Osteoblast (primary cell): ENCODE data around the gene TGFB1. TPM values are rescaled to one million over a fixed set of nuclear protein-coding genes. Genes with fewer than 3 reads are reported as not detected.

Source experiments
- DNase-seq: peaks from one replicate; pipeline ENCODE4 v3.0.0; 2011; ENCODE audit warnings: low spot score, mixed read lengths; ENCODE audit not compliant: insufficient read length; ENCODE audit errors: missing footprints
- H2AFZ ChIP-seq: 2 replicates; pipeline ENCODE4 v1.6.0; 2011; ENCODE audit warnings: mild to moderate bottlenecking, low read length
- H3K27ac ChIP-seq: 2 replicates; pipeline ENCODE4 v1.5.1; 2011; ENCODE audit warnings: mild to moderate bottlenecking, low read depth, low read length, moderate library complexity
- H3K27me3 ChIP-seq: 2 replicates; pipeline ENCODE4 v1.6.0; 2012; ENCODE audit warnings: mild to moderate bottlenecking, control low read depth, inconsistent platforms, low read length, moderate library complexity; ENCODE audit not compliant: insufficient read depth
- H3K36me3 ChIP-seq: 2 replicates; pipeline ENCODE4 v1.5.1; 2011; ENCODE audit warnings: mild to moderate bottlenecking, low read length, control low read depth, moderate library complexity; ENCODE audit not compliant: insufficient read depth
- H3K4me1 ChIP-seq: 2 replicates; pipeline ENCODE4 v1.5.1; 2011; ENCODE audit warnings: mild to moderate bottlenecking, low read length, control low read depth, moderate library complexity; ENCODE audit not compliant: insufficient read depth
- H3K4me2 ChIP-seq: 2 replicates; pipeline ENCODE4 v1.6.0; 2011; ENCODE audit warnings: mild to moderate bottlenecking, low read length; ENCODE audit not compliant: insufficient read depth
- H3K4me3 ChIP-seq: fragments of 200-600 bp; sonication (generic); 3 replicates; pipeline ENCODE4 v1.5.1; 2012; ENCODE audit warnings: mild to moderate bottlenecking, low read length, inconsistent platforms; ENCODE audit not compliant: insufficient read depth
- H3K79me2 ChIP-seq: 2 replicates; pipeline ENCODE4 v1.6.0; 2012; ENCODE audit warnings: mild to moderate bottlenecking, low read length, control low read depth, inconsistent platforms; ENCODE audit not compliant: insufficient read depth
- H3K9me3 ChIP-seq: 2 replicates; pipeline ENCODE4 v1.5.1; 2011; ENCODE audit warnings: low read depth, low read length, control low read depth
- H4K20me1 ChIP-seq: 2 replicates; pipeline ENCODE4 v1.6.0; 2012; ENCODE audit warnings: mild to moderate bottlenecking, low read length, control low read depth; ENCODE audit not compliant: insufficient read depth
- total RNA-seq: library from RNA; depleted of rRNA; stranded (reverse); fragments of >200 nt; gene quantifications from 2 replicates; pipeline ENCODE4 v1.2.3, GENCODE V29; 2012
- TF ChIP-seq, protein P1 (sequence below): IDR thresholded peaks from 2 replicates; pipeline ENCODE4 v1.5.1; 2011; ENCODE audit warnings: mild to moderate bottlenecking, low read depth, low read length, moderate library complexity; ENCODE audit errors: extremely low read depth

TGFB1 gene
- total RNA-seq, 1 donor, result 17.4 TPM

GRCh38 chr19:41355035-41355434 lies 1.3 kb upstream of the TGFB1 start:
- Histone ChIP-seq H3K4me3 (no peak overlapping the region), H3K27ac (no peak overlapping the region), H4K20me1 (peaks cover 23% of the 10 kb centered on the region), H3K4me2 (no peak overlapping the region), H3K9me3 (no peaks in the 10 kb centered on the region), H3K36me3 (no peaks in the 10 kb centered on the region), H3K79me2 (peaks cover 33% of the 10 kb centered on the region), H2AFZ (no peak overlapping the region), H3K27me3 (no peaks in the 10 kb centered on the region), H3K4me1 (peaks cover 7% of the 10 kb centered on the region)
- TF ChIP-seq, protein P1, sequence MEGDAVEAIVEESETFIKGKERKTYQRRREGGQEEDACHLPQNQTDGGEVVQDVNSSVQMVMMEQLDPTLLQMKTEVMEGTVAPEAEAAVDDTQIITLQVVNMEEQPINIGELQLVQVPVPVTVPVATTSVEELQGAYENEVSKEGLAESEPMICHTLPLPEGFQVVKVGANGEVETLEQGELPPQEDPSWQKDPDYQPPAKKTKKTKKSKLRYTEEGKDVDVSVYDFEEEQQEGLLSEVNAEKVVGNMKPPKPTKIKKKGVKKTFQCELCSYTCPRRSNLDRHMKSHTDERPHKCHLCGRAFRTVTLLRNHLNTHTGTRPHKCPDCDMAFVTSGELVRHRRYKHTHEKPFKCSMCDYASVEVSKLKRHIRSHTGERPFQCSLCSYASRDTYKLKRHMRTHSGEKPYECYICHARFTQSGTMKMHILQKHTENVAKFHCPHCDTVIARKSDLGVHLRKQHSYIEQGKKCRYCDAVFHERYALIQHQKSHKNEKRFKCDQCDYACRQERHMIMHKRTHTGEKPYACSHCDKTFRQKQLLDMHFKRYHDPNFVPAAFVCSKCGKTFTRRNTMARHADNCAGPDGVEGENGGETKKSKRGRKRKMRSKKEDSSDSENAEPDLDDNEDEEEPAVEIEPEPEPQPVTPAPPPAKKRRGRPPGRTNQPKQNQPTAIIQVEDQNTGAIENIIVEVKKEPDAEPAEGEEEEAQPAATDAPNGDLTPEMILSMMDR, result no peak
- DNase-seq, result no peak

DNA sequence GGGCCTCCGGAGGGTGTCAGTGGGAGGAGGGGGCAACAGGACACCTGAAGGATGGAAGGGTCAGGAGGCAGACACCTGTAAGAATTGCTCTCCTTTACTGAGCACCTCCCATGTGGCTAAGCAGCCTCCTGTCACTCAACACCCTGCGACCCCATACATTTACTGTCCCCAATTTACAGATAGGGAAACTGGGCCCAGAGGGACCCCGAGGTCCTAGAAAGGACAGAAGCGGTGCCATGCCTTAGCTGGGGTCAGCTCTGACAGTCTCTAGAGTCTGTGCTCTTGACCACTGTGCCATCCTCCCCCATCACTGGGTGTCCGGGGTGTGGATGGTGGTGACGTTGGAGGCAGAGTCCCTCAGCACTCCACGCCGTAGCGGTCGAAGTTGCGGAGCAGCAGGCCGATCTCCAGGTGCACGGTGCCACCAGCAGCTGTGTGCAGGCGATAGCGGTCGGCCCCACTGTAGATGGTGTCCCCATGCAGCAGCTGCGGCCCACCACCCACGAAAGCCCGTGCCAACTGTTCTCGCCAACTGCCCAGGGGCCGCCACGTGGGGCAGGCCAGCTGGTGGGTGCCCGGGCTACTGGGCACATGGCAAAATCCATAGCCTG lies 726 bp upstream of the TGFB1 start:
- peaks cover 11% of the 10 kb centered on the region for H3K4me1 ChIP-seq
- TF ChIP-seq, protein P1, result no peak
- H3K27ac ChIP-seq, result no peak overlapping the region
- peak overlapping the region; percentile 93 for H3K4me3 ChIP-seq
- H3K4me2 ChIP-seq, result peak overlapping the region; percentile 61
- H3K27me3 ChIP-seq, result no peaks in the 10 kb centered on the region
- no peaks in the 10 kb centered on the region for H3K36me3 ChIP-seq
- H3K79me2 ChIP-seq, result peaks cover 39% of the 10 kb centered on the region
- peak; percentile 71 for DNase-seq
- H2AFZ ChIP-seq, result no peak overlapping the region
- no peaks in the 10 kb centered on the region for H3K9me3 ChIP-seq
- peaks cover 29% of the 10 kb centered on the region for H4K20me1 ChIP-seq

- Histone ChIP-seq H3K36me3 (peaks cover 5% of the 10 kb centered on the region), H3K4me1 (peaks cover 11% of the 10 kb centered on the region), H3K27ac (peak overlapping the region; percentile 29), H3K9me3 (no peaks in the 10 kb centered on the region), H3K4me3 (peak overlapping the region; percentile 93), H4K20me1 (peaks cover 35% of the 10 kb centered on the region), H3K27me3 (no peaks in the 10 kb centered on the region), H3K79me2 (peaks cover 52% of the 10 kb centered on the region), H2AFZ (peak overlapping the region; percentile 6), H3K4me2 (peak overlapping the region; percentile 84)
- DNase-seq, result peak; percentile 96
- TF ChIP-seq, protein P1, result peak; percentile 47
Measured at GRCh38 chr19:41352609-41353465, 885 bp downstream of the TGFB1 start.

- H3K27me3 ChIP-seq, result no peaks in the 10 kb centered on the region
- peak overlapping the region; percentile 29 for H3K27ac ChIP-seq
- H3K4me3 ChIP-seq, result peak overlapping the region; percentile 93
- TF ChIP-seq, protein P1, result no peak
- H4K20me1 ChIP-seq, result peaks cover 35% of the 10 kb centered on the region
- peak overlapping the region; percentile 84 for H3K4me2 ChIP-seq
- H3K9me3 ChIP-seq, result no peaks in the 10 kb centered on the region
- H3K4me1 ChIP-seq, result peaks cover 11% of the 10 kb centered on the region
- H3K36me3 ChIP-seq, result peaks cover 7% of the 10 kb centered on the region
- DNase-seq, result no peak
- no peak overlapping the region for H2AFZ ChIP-seq
- peaks cover 55% of the 10 kb centered on the region for H3K79me2 ChIP-seq
Measured at GRCh38 chr19:41352279-41352608, 1.5 kb downstream of the TGFB1 start.
